ENCODE data around the gene MESP1. TPM values are rescaled to one million over a fixed set of nuclear protein-coding genes. Genes with fewer than 3 reads are reported as not detected.

The MESP1 gene
- total RNA-seq, 1 experiment from 2014 or later = 6.4 TPM

DNA sequence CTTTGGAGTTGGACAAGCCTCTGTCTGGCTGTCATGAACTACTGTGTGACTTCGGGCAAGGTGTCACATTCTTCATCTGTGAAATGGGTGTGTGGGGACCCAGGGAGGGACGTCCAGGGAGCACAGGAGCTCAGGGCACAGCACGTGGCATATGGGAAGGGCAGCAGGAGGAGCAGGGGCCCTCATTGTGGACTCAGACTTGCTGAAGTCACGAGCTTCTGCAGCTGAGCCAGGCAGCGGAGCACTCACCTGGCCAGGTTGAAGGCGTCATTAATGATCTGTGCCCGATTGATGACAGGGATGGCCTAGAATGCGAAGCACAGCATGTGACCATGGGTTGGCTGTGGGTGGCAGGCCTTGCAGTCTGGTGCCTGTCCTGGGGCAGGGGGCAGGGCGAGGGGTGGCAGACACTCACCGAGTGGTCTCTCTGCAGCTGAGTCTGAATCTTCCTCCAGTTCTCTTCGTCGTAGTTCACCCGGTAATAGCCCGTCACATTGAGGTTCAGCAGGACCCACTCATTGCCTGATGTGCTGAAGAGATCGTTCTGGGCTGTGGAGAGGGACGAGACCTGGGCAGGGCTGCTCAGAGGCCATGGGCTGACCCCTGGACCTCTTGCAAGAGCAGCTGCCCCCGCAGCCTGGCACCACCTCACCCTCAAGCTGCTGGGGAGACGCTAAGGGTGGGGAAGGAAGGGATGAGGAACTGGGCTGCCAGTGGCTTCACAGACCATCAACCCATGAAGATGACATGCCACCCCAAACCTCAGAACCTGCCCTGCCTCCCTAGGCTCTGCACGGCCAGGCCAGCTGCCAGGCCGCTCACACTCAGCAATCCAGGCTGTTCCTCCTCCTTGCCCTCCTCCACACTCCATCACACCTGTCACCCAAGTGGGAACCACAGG is 48.2 kb upstream of the MESP1 start:
- DNase-seq (ENCODE audit: low read depth, low spot score) (no peak), ATAC-seq (no peak)
- in situ Hi-C loops (cut with HindIII; ENCODE audit: low pct_unique_long_range_greater_than_20kb, low sequenced_read_pairs) = no loop called here
- BruUV-seq (replicated peaks) = no TSS peak
- Histone ChIP-seq H3K4me3 (ENCODE audit: low read depth in 2 of 2, low read length in 2 of 2) (no peak overlapping the region), H3K4me1 (ENCODE audit: control insufficient read depth, insufficient read depth, low read length) (no peaks in the 10 kb centered on the region), H3K36me3 (ENCODE audit: control insufficient read depth, insufficient read depth, low read length) (0 out of 2 replicates have a peak, but pooled peaks cover 3% of the 10 kb centered on the region), H3K27ac (ENCODE audit: low read length) (no peak overlapping the region), H3K9me3 (ENCODE audit: control insufficient read depth, insufficient read depth, low read depth, low read length) (no peaks in the 10 kb centered on the region), H3K27me3 (ENCODE audit: control insufficient read depth, insufficient read depth, low read length) (no peaks in the 10 kb centered on the region)
- CTCF ChIA-PET = no interaction called here
- TF ChIP-seq CTCF (IDR thresholded peaks at IDR 0.05) (no peak), REST (IDR thresholded peaks at IDR 0.05; ENCODE audit: insufficient read depth in 1 of 2, low read depth in 2 of 2, low read length in 1 of 2) (no peak), TCF7L2 (IDR thresholded peaks at IDR 0.05; ENCODE audit: low read depth, low read length) (no peak), POLR2AphosphoS5 (IDR thresholded peaks at IDR 0.05; ENCODE audit: low read depth, low read length) (no peak), SIN3A (IDR thresholded peaks at IDR 0.05; ENCODE audit: borderline replicate concordance, insufficient read depth, low read depth, low read length) (no peak)
- POLR2A ChIA-PET = no interaction called here
- intact Hi-C loops (cut with micrococcal nuclease; ENCODE audit: unreplicated experiment) = no loop called here

DNA sequence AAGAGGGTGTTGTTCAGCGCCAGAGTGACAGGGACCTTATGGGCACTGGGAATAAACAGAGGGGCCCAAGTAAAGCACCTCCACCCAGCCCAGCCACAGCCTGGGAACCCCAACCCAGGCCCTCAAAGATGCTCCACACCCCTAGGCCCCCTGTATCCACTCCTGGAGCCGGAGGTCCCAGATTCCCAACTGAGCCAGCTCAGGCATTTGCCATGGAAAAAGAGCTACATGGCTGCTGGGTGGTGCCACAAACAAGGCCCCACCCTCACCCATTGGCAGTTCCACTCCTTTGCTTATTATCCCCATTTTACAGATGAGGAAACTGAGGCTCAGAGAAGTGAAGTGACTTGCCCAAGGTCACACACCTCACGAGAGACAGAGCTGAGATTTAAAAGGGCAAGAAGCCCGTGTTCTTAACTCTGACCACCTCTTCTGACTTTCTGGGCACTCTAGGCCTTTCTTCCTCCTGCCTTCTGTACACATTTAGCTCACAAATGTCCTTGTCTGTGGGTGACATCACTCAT is 46.7 kb upstream of the MESP1 start:
- DNase-seq (ENCODE audit: low read depth, low spot score) = no peak
- TF ChIP-seq REST (IDR thresholded peaks at IDR 0.05; ENCODE audit: insufficient read depth in 1 of 2, low read depth in 2 of 2, low read length in 1 of 2) (no peak), TCF7L2 (IDR thresholded peaks at IDR 0.05; ENCODE audit: low read depth, low read length) (no peak), CTCF (IDR thresholded peaks at IDR 0.05) (no peak), SIN3A (IDR thresholded peaks at IDR 0.05; ENCODE audit: borderline replicate concordance, insufficient read depth, low read depth, low read length) (no peak), POLR2AphosphoS5 (IDR thresholded peaks at IDR 0.05; ENCODE audit: low read depth, low read length) (no peak)
- H3K4me1 ChIP-seq (ENCODE audit: control insufficient read depth, insufficient read depth, low read length) = no peaks in the 10 kb centered on the region
- H3K27me3 ChIP-seq (ENCODE audit: control insufficient read depth, insufficient read depth, low read length) = no peaks in the 10 kb centered on the region
- ChIA-PET POLR2A (no interaction called here), CTCF (interaction anchor here (0.6 to 1.3 kb wide), 2 partner anchors 37 to 61 kb away, joined by 4 to 5 read pairs; no protein-coding TSS in a partner anchor)
- no peak overlapping the region for H3K27ac ChIP-seq (ENCODE audit: low read length)
- ATAC-seq = no peak
- in situ Hi-C loops (cut with HindIII; ENCODE audit: low pct_unique_long_range_greater_than_20kb, low sequenced_read_pairs) (no loop called here), intact Hi-C loops (cut with micrococcal nuclease; ENCODE audit: unreplicated experiment) (no loop called here)
- H3K9me3 ChIP-seq (ENCODE audit: control insufficient read depth, insufficient read depth, low read depth, low read length) = no peaks in the 10 kb centered on the region
- no peak overlapping the region for H3K4me3 ChIP-seq (ENCODE audit: low read depth in 2 of 2, low read length in 2 of 2)
- no TSS peak for BruUV-seq (replicated peaks)
- H3K36me3 ChIP-seq (ENCODE audit: control insufficient read depth, insufficient read depth, low read length) = 0 out of 2 replicates have a peak, but pooled peaks cover 3% of the 10 kb centered on the region
